GM12872 (cell line): ENCODE results near the gene IRF1.

Experiments
- CTCF ChIP-seq: IDR thresholded peaks from 3 replicates; pipeline ENCODE4 v1.5.1; 2011; ENCODE audit warnings: low read depth, mild to moderate bottlenecking, low read length, moderate library complexity; ENCODE audit not compliant: insufficient read depth

Gene IRF1

GRCh38 chr5:132467287-132467984 is 23.1 kb downstream of the IRF1 start:
- TF ChIP-seq CTCF: no peak

- no peak for TF ChIP-seq CTCF
These were observed 23.9 kb downstream of the IRF1 start for GRCh38 chr5:132466433-132467286.

- TF ChIP-seq CTCF: no peak
These were observed 25.4 kb downstream of the IRF1 start for GRCh38 chr5:132465059-132465707.

- no peak for TF ChIP-seq CTCF
These were observed 26.2 kb downstream of the IRF1 start for GRCh38 chr5:132464156-132464939.

GRCh38 chr5:132463811-132464155 is 26.8 kb downstream of the IRF1 start:
- TF ChIP-seq CTCF: no peak

GRCh38 chr5:132462856-132463745 is 27.5 kb downstream of the IRF1 start:
- no peak for TF ChIP-seq CTCF
